Stimulated activated CD8-positive, alpha-beta memory T cell treated with anti-CD3 and anti-CD28 coated beads, Interleukin-12 subunit alpha, Interleukin-12 subunit beta, amount 100 ng/mL, for 4 hours (primary cell): ENCODE data around the gene VPS13D.

Experiments used
- DNase-seq: peaks from one replicate; pipeline ENCODE4 v3.0.0-alpha.2; 2020; ENCODE audit warnings: low read depth

The VPS13D gene

DNA sequence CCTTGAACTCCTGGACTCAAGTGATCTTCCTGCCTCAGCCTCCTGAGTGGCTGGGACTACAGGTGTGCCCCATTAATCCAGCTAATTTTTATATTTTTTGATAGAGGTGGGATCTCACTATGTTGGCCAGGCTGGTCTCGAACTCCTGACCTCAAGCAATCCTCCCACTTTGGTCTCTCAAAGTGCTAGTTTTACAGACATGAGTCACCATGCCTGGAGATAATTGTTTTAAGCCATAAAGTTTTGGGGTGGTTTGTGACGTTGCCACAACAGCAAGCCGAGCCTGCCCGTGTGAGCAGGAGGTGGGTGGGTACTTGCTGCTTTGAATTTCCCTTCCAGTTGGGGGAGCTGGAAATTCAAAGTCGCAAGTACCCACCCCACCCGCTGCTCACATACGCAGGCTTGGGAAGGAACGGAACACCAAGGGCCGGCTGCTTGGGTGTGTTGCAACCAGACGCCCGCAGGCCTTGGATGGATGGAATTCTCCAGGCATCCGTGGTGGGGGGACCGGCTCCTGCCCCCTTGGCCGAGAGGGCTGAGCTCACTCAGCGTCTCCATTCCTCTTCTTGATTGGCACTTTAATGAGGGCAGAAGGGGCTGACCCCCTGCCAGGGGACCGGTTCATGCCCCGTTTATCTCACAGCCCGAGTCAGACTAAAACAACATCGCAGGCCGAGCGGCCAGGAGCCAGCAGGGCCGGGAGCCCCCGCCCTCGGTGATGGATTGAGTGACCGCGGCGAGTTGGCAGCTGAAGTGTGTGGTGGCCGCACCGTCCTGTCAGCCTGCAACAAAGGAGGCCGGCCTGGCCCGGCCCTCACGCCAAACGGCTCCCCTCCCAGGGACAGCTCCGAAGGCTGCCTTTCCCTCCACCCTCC, 310.1 kb downstream of the VPS13D start:
- no peak for DNase-seq

DNA sequence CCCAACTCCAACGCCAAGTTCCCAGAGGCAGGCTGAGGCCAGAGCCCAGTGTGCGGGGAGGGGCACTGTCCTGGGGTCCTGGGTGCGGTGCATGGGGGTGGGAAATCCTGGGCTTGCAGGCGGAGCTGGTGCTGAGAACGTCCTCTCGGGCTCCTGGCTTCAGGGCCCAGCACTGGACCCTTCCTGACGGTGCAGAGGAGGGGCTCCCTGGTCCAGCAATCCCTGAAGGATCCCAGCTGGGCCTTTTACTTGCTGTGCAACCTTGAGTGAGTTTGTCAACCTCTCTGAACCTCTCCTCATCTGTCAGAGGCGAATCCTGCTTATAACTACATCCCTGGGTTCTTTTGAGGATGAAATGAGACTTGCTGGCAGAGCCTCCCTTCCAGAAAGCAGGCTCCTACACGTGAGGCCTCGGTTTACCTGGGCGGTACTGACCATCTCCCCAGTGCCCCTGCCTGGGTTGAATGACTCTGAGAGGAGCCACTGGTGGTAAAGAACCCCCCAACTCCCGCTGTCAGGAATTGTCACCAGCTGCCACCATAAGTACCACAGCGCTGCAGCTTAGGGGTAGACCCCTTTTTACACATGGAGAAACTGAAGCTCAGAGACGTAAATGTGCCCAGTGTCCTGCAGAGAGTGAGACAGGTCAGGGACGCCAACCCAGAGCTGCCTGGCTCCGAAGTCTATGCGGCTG, 310.9 kb downstream of the VPS13D start:
- no peak for DNase-seq

GRCh38 chr1:12541274-12542137, 311.7 kb downstream of the VPS13D start:
- DNase-seq = no peak

GRCh38 chr1:12542138-12542465, 312.3 kb downstream of the VPS13D start:
- DNase-seq = no peak

DNA sequence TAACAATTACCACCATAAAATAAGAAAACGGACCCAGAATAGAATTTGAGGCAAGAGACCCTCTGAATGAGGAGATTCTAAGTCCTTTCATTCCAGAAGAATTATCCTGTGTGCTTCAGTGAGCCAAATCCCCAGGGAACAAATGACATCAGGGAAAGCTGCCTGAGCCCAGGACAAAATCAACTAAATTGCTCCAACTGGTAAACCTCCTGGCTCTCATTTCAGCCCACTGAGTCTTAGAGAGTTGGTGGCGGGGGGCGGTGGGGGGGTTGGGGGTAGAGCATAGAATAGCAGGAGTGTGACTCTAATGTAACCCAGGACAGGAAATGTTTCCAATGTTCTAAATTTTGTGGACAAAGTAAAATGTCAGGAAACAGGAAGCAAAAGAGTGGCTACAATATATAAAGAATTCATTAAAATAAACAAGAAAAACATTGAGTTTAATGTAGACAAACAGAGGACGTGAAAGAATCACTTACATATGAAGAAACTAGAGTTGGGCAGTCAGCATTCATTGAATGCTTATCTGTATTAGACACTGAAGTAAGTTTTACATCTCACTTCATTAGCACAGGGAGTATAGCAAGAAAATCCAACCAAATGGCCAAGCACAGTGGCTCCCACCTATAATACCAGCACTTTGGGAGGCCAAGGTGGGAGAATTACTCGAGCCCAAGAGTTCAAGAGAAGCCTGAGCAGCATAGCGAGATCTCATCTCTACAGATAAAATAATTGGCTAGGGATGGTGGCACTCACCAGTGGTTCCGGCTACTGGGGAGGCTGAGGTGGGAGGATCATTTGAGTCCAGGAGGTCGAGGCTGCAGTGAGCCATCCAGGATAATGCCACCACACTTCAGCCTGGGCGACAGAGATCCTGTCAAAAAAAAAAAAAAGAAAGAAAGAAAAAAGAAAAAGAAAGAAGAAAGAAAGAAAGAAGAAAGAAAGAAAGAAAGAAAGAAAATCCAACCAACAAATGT, 313.1 kb downstream of the VPS13D start:
- DNase-seq = no peak

GRCh38 chr1:12543740-12544154, 313.9 kb downstream of the VPS13D start:
- DNase-seq = no peak

DNA sequence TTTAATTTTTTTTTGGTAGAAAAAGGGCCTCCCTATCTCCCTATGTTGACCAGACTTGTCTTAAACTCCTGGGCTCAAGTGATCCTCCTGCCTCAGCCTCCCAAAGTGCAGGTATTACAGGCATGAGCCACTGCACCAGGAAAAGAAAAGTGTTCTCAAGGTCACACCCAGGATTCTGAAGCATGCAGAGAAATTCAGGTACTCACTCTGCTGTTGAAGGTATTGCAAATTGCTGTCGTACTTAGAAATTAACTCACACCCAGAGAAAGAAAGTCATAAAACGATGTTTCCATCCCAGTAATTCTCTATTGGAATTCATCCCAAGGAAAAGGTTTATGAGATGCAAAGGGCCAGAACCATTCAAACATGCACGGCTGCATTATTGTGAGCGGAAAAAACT, 314.5 kb downstream of the VPS13D start:
- no peak for DNase-seq

GRCh38 chr1:12544992-12545391, 315.2 kb downstream of the VPS13D start:
- no peak for DNase-seq

GRCh38 chr1:12546771-12547585, 317.1 kb downstream of the VPS13D start:
- DNase-seq = no peak

- DNase-seq = no peak
Observed at GRCh38 chr1:12547586-12548225, 317.9 kb downstream of the VPS13D start.

DNA sequence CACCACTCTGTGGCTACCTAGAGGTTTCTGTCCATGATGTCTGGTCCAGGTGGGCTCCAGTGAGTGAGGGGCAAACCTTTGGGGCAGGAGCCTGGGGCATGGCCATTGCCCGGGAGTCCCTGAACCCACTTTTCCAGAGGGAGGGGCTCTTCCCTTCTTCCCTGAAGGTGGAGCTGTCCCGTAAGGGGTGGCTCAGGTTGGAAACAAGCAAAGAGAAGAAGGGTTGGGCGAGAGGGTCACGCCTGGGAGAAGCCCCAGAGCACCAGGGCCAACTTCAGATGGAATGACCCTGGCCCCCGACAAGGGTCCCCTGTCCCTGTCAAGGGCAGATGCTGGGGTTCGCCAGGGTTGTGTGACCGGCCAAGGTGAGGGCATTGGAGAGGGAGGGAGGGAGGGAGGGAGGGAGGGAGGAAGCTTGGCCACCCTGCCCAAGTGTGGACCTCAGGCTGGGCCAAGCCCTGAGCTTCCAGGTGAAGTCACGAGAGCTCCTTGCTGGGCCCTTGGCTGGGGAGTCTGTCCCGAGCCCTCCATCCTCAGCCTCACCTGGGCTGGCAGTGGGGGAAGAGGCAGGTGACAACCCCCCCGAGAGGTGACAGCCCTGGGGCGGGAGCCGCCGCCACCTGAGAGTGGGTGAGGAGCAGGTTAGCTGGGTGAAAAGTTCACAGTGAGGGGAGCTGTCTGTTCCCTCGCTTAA, 318.6 kb downstream of the VPS13D start:
- no peak for DNase-seq

GRCh38 chr1:12548973-12549459, 319.2 kb downstream of the VPS13D start:
- DNase-seq = no peak

DNA sequence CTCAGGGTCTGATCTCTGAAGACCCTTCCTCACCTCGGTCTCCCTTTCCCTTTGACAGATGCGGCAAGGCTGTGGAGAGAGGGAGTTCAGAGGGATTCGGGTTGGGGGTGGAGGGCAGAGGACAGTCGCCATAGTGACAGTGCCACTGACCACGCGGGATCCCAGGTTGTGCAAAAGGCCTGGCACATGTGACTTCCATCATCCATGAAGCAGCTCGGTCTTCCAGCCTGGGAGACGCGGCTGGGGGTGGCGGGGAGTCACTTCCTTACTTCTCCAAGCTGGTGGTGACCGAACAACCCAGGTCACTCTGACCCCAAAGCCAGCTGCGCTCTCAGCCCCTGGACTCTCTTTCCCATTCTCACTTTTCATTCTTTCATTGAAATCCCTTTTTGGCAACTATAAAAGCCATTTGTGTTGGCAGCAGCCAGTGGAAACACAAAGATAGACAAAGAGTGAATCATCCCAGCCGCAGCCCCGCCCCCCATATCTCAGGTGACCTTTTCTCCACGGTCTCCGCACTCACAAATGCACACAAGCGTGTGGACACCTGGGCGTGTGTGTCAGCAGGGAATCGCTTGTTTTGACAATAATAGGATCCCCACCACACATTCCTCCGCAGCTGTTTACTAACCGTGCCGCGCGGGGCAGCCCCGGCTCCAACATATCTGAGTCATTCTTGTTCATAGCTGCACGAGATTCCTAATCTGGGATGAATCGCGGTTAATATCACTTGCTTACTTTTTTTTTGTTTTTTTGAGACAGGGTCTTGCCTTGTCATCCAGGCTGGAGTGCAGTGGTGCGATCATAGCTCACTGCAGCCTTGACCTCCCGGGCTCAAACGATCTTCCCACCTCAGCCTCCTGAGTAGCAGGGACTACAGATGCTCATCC, 319.9 kb downstream of the VPS13D start:
- DNase-seq = no peak

- DNase-seq = no peak
Observed at GRCh38 chr1:12551584-12551983, 321.8 kb downstream of the VPS13D start.

GRCh38 chr1:12552111-12552888, 322.5 kb downstream of the VPS13D start:
- DNase-seq = no peak

- DNase-seq = no peak
Observed at GRCh38 chr1:12552951-12553921, 323.4 kb downstream of the VPS13D start.
